B cell (primary cell): ENCODE results near the gene CBARP. TPM values are rescaled to one million over a fixed set of nuclear protein-coding genes. Genes with fewer than 3 reads are reported as not detected.

ENCODE experiments used
- ATAC-seq: fragments of 200-7000 bp; cut with Tn5 transposase; one replicate; pipeline ENCODE4 v1.10.0; 2021; ENCODE audit warnings: low read depth, mild to moderate bottlenecking, moderate number of reproducible peaks, moderate library complexity
- CTCF ChIA-PET: fragments of 350-600 bp; sonication (Branson Sonifier 250); formaldehyde crosslinking; loops from one replicate; lab custom pipeline; 2021; ENCODE audit warnings: antibody characterized with exemption, inconsistent platforms; lab: Charles Lee
- POLR2A ChIA-PET: fragments of 350-600 bp; sonication (Branson Sonifier 250); formaldehyde crosslinking; loops from one replicate; lab custom pipeline; 2021; ENCODE audit warnings: antibody characterized with exemption; lab: Charles Lee
- DNase-seq: peaks from one replicate; pipeline ENCODE4 v3.0.0; 2013
- H2AFZ ChIP-seq: 2 replicates; pipeline ENCODE4 v1.6.1; 2012; ENCODE audit warnings: mild to moderate bottlenecking, low read depth, low read length; ENCODE audit not compliant: insufficient read depth, poor library complexity, severe bottlenecking
- H3K27ac ChIP-seq, 2 donors: 1 replicate in 1 of 2; 2 replicates in 1 of 2; pipeline ENCODE4 v1.5.1; 2012 to 2013; ENCODE audit warnings: low read length in 2 of 2, mild to moderate bottlenecking in 2 of 2, moderate library complexity in 1 of 2
- H3K27me3 ChIP-seq, 4 experiments: fragments of 200-600 bp in 1 of 4; sonication (generic) in 1 of 4; replicated peaks in 1 of 4; 1 replicate in 2 of 4; 2 replicates in 2 of 4; pipeline versions ENCODE4 v1.6.1 to v1.7.0; 2013 to 2016; ENCODE audit warnings: low read length in 3 of 4, mild to moderate bottlenecking in 2 of 4, mixed read lengths in 1 of 4, moderate library complexity in 1 of 4; ENCODE audit not compliant: insufficient read depth in 4 of 4, control insufficient read depth in 3 of 4; ENCODE audit errors: control extremely low read depth in 1 of 4
- H3K36me3 ChIP-seq, 2 experiments: replicated peaks in 1 of 2; 1 replicate in 1 of 2; 2 replicates in 1 of 2; pipeline versions ENCODE4 v1.6.1 to v1.7.1; 2013; ENCODE audit warnings: low read length in 1 of 2; ENCODE audit not compliant: insufficient read depth in 2 of 2, control insufficient read depth in 1 of 2; ENCODE audit errors: control extremely low read depth in 1 of 2, extremely low read depth in 1 of 2
- H3K4me1 ChIP-seq, 2 donors: fragments of 200-600 bp in 1 of 2; sonication (generic) in 1 of 2; 1 replicate in 1 of 2; 2 replicates in 1 of 2; pipeline versions ENCODE4 v1.5.1 to v1.6.1; 2013 to 2017; ENCODE audit warnings: low read length in 2 of 2; ENCODE audit not compliant: control insufficient read depth in 2 of 2, insufficient read depth in 2 of 2
- H3K4me2 ChIP-seq: replicated peaks from 2 replicates; pipeline ENCODE3; 2012; ENCODE audit warnings: mild to moderate bottlenecking, low read depth, low read length; ENCODE audit not compliant: poor library complexity, severe bottlenecking
- H3K4me3 ChIP-seq, 5 experiments: fragments of 200-600 bp in 1 of 5; sonication (generic) in 1 of 5; 1 replicate in 3 of 5; 2 replicates in 2 of 5; pipeline versions ENCODE4 v1.5.1 to v1.7.0; 2011 to 2016; ENCODE audit warnings: low read length in 4 of 5, mild to moderate bottlenecking in 4 of 5, low read depth in 2 of 5, control low read depth in 1 of 5, moderate library complexity in 1 of 5; ENCODE audit not compliant: insufficient read depth in 1 of 5; ENCODE audit errors: control extremely low read depth in 1 of 5, extremely low read depth in 1 of 5
- H3K79me2 ChIP-seq: fragments of 200-600 bp; sonication (generic); one replicate; pipeline ENCODE4 v1.6.0; 2016; ENCODE audit warnings: low read length; ENCODE audit not compliant: control insufficient read depth, insufficient read depth
- H3K9ac ChIP-seq: fragments of 200-600 bp; sonication (generic); 2 replicates; pipeline ENCODE4 v1.6.1; 2017; ENCODE audit warnings: mild to moderate bottlenecking, low read length, moderate library complexity
- H3K9me3 ChIP-seq, 3 donors: one replicate each; pipeline versions ENCODE4 v1.6.1 to v1.7.1; 2013; ENCODE audit warnings: low read length in 2 of 3; ENCODE audit not compliant: control insufficient read depth in 2 of 3, insufficient read depth in 1 of 3; ENCODE audit errors: control extremely low read depth in 1 of 3
- H4K20me1 ChIP-seq: 2 replicates; pipeline ENCODE4 v1.6.0; 2012; ENCODE audit warnings: mild to moderate bottlenecking, low read length; ENCODE audit not compliant: insufficient read depth, control insufficient read depth, poor library complexity, severe bottlenecking
- H3K27ac Mint-ChIP-seq: one replicate; pipeline ENCODE4 v1.8.0; 2021; ENCODE audit warnings: mixed read lengths
- H3K27me3 Mint-ChIP-seq: one replicate; pipeline ENCODE4 v1.8.0; 2021; ENCODE audit warnings: mixed read lengths
- H3K4me1 Mint-ChIP-seq: one replicate; pipeline ENCODE4 v1.8.0; 2021; ENCODE audit warnings: mixed read lengths
- H3K4me3 Mint-ChIP-seq: one replicate; pipeline ENCODE4 v1.8.0; 2021; ENCODE audit warnings: mixed read lengths
- H3K9me3 Mint-ChIP-seq: one replicate; pipeline ENCODE4 v1.8.0; 2022; ENCODE audit warnings: mixed read lengths; ENCODE audit not compliant: insufficient read depth
- CTCF ChIP-seq: fragments of 200-600 bp; IDR thresholded peaks from one replicate; pipeline ENCODE4 v1.8.0; 2022; ENCODE audit warnings: antibody characterized with exemption, mild to moderate bottlenecking
- EZH2 ChIP-seq: IDR thresholded peaks from 2 replicates; pipeline ENCODE4 v1.6.1; 2012; ENCODE audit warnings: borderline replicate concordance, low read depth, mild to moderate bottlenecking, moderate library complexity, low read length; ENCODE audit not compliant: insufficient read depth, poor library complexity, severe bottlenecking
- WGBS: methylation state at CpG from one replicate; pipeline ENCODE4 v1.1.5; 2013; ENCODE audit warnings: missing lambda C conversion rate; ENCODE audit not compliant: insufficient coverage; 5-methylcytosine and 5-hydroxymethylcytosine counted together
- intact Hi-C: fragments of 100-400 bp; cut with micrococcal nuclease; formaldehyde crosslinking; loops from one replicate; pipeline ENCODE4 v1.10.0; 2022
- polyA plus RNA-seq: library from polyadenylated mRNA; depleted of rRNA; stranded (reverse); fragments of >200 nt; gene quantifications from 2 replicates; pipeline ENCODE4 v1.2.3, GENCODE V29; 2012
- total RNA-seq, 2 donors: library from RNA; stranded (reverse); fragments of 120-200 nt in 1 of 2; gene quantifications; 1 replicate in 1 of 2; 2 replicates in 1 of 2; pipeline versions ENCODE4 v1.2.3 to v1.2.4, GENCODE V29; 2013 to 2022

CBARP gene
- total and polyA plus RNA-seq, 2 donors (not counting 1 experiment from before 2014, with no cell fraction given), result not detected

DNA sequence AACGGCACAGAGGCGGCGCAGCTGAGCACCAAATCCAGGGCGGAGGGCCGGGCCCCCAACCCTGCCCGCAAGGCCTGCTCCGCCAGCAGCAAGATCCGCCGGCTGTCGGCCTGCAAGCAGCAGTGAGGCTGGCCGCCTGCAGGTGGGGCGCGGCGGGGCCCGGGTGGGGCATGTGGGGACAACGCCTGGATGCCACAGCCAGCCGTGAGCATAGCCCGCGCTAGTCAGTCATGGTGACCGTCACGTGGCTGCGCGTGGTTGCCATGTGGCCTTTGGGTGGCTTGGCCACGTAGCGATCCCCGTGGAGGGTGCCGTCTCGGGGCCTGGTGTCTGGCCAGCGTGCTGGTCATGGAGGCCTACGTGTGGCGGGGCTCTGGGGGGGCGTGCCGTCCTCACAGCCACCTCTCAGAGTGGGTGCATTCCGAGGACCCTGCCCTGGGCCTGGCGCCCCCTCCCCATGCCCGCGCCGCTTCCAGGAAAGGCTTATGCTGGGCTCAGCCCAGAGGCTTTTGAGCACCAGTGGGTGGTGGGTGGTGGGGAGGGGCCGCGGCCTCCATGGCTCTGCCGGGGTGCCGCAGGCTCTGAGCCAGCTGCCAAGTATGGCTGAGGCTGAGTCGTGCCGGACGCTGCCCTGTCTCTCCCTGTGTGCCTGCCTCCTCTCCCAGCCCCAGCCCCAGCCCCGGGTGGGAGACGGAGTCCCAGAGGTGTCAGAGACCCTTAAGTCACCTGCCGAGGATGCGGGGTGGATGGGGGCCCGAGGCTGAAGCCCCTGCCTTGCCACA, 11.1 kb downstream of the CBARP start:
- ChIA-PET POLR2A (no interaction called here), CTCF (no interaction called here)
- Mint-ChIP-seq H3K27me3 (no peaks in the 10 kb centered on the region), H3K4me3 (no peak overlapping the region), H3K9me3 (no peaks in the 10 kb centered on the region), H3K4me1 (peaks cover 2% of the 10 kb centered on the region), H3K27ac (no peak overlapping the region)
- TF ChIP-seq CTCF, result no peak
- TF ChIP-seq EZH2, result no peak
- peaks cover 14% of the 10 kb centered on the region for H4K20me1 ChIP-seq
- ATAC-seq (no peak), DNase-seq (no peak)
- intact Hi-C loops, result no loop called here
- H3K9ac ChIP-seq, result no peak overlapping the region
- H2AFZ ChIP-seq, result no peak overlapping the region
- H3K4me3 ChIP-seq, result no peak overlapping the region
- H3K9me3 ChIP-seq, result no peaks in the 10 kb centered on the region
- H3K4me1 ChIP-seq, result no peaks in the 10 kb centered on the region
- WGBS, result 95% methylated on average over 48 of the region's 50 CpGs
- no peak overlapping the region for H3K27ac ChIP-seq
- peaks cover 0 to 26% of the 10 kb centered on the region in 2 experiments for H3K36me3 ChIP-seq
- H3K4me2 ChIP-seq, result no peak overlapping the region
- peaks cover 10% of the 10 kb centered on the region for H3K79me2 ChIP-seq
- H3K27me3 ChIP-seq, result no peaks in the 10 kb centered on the region

DNA sequence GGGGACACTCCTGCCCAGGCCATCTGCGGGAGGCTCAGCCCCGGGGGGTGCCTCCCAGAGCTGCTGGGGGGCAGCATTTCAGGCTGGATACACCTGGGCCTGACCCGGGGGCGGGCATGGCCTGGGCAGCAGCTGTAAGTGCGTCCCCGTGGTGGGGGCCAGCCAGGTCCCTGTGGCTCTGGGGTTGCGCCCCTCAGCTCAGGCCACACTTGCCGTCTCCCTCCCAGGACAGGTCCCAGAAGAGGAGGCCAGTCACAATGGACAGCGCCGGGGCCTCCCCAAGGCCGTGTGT, 11.6 kb downstream of the CBARP start:
- no peaks in the 10 kb centered on the region for H3K27me3 ChIP-seq
- Mint-ChIP-seq H3K27ac (no peak overlapping the region), H3K4me3 (no peak overlapping the region), H3K9me3 (no peaks in the 10 kb centered on the region), H3K27me3 (no peaks in the 10 kb centered on the region), H3K4me1 (peaks cover 2% of the 10 kb centered on the region)
- no peak for ATAC-seq
- intact Hi-C loops, result no loop called here
- DNase-seq, result no peak
- H3K9me3 ChIP-seq, result no peaks in the 10 kb centered on the region
- H3K36me3 ChIP-seq, result peaks cover 0 to 30% of the 10 kb centered on the region in 2 experiments
- no peak overlapping the region for H2AFZ ChIP-seq
- ChIA-PET POLR2A (no interaction called here), CTCF (interaction anchor here (1.0 kb wide), 1 partner anchor 112 kb away, joined by 3 read pairs; no protein-coding TSS in a partner anchor)
- H3K9ac ChIP-seq, result no peak overlapping the region
- H3K27ac ChIP-seq, result no peak overlapping the region
- WGBS, result 98% methylated on average over 11 of the region's 11 CpGs
- peaks cover 20% of the 10 kb centered on the region for H4K20me1 ChIP-seq
- no peaks in the 10 kb centered on the region for H3K4me1 ChIP-seq
- H3K4me3 ChIP-seq, result no peak overlapping the region
- TF ChIP-seq EZH2, result no peak
- TF ChIP-seq CTCF, result no peak
- H3K4me2 ChIP-seq, result no peak overlapping the region
- peaks cover 11% of the 10 kb centered on the region for H3K79me2 ChIP-seq
